Activated B cell treated with CpG ODN at 0.5 μM for 24 hours (primary cell): ENCODE measurements around the gene HSPA5. TPM values are rescaled to one million over a fixed set of nuclear protein-coding genes. Genes with fewer than 3 reads are reported as not detected.
"Not testable (repeated sequence)": the region's sequence is repeated elsewhere in the genome, so short reads cannot be mapped to it uniquely, and the experiment has no call there.

Experiments
- ATAC-seq: fragments of 200-7000 bp; cut with Tn5 transposase; one replicate; pipeline ENCODE4 v1.10.0; 2021; ENCODE audit warnings: low read depth, mild to moderate bottlenecking, moderate library complexity
- CTCF ChIA-PET: fragments of 350-600 bp; sonication (Branson Sonifier 250); formaldehyde crosslinking; loops from one replicate; lab custom pipeline; 2021; ENCODE audit warnings: antibody characterized with exemption; lab: Charles Lee
- POLR2A ChIA-PET: fragments of 350-600 bp; sonication (Branson Sonifier 250); formaldehyde crosslinking; loops from one replicate; lab custom pipeline; 2021; ENCODE audit warnings: antibody characterized with exemption; lab: Charles Lee
- DNase-seq: peaks from one replicate; pipeline ENCODE4 v3.0.0; 2022
- H3K27ac Mint-ChIP-seq: one replicate; pipeline ENCODE4 v1.8.0; 2020; ENCODE audit warnings: mixed read lengths
- H3K27me3 Mint-ChIP-seq: one replicate; pipeline ENCODE4 v1.8.0; 2021; ENCODE audit warnings: mixed read lengths
- H3K36me3 Mint-ChIP-seq: one replicate; pipeline ENCODE4 v1.8.0; 2021; ENCODE audit warnings: low read depth, mixed read lengths
- H3K4me1 Mint-ChIP-seq: one replicate; pipeline ENCODE4 v1.8.0; 2021; ENCODE audit warnings: mixed read lengths
- H3K4me3 Mint-ChIP-seq: one replicate; pipeline ENCODE4 v1.8.0; 2020; ENCODE audit warnings: mild to moderate bottlenecking, mixed read lengths
- H3K9me3 Mint-ChIP-seq: one replicate; pipeline ENCODE4 v1.8.0; 2020; ENCODE audit warnings: mixed read lengths
- CTCF ChIP-seq: fragments of 200-600 bp; IDR thresholded peaks from one replicate; pipeline ENCODE4 v1.8.0; 2022; ENCODE audit warnings: antibody characterized with exemption, mild to moderate bottlenecking
- intact Hi-C: fragments of 100-400 bp; cut with micrococcal nuclease; formaldehyde crosslinking; loops from one replicate; pipeline ENCODE4 v1.15.1; 2024
- total RNA-seq: library from RNA; stranded (reverse); gene quantifications from 2 replicates; pipeline ENCODE4 v1.2.3, GENCODE V29; 2022

The HSPA5 gene
- total RNA-seq = 118 and 119 TPM in 2 replicates

DNA sequence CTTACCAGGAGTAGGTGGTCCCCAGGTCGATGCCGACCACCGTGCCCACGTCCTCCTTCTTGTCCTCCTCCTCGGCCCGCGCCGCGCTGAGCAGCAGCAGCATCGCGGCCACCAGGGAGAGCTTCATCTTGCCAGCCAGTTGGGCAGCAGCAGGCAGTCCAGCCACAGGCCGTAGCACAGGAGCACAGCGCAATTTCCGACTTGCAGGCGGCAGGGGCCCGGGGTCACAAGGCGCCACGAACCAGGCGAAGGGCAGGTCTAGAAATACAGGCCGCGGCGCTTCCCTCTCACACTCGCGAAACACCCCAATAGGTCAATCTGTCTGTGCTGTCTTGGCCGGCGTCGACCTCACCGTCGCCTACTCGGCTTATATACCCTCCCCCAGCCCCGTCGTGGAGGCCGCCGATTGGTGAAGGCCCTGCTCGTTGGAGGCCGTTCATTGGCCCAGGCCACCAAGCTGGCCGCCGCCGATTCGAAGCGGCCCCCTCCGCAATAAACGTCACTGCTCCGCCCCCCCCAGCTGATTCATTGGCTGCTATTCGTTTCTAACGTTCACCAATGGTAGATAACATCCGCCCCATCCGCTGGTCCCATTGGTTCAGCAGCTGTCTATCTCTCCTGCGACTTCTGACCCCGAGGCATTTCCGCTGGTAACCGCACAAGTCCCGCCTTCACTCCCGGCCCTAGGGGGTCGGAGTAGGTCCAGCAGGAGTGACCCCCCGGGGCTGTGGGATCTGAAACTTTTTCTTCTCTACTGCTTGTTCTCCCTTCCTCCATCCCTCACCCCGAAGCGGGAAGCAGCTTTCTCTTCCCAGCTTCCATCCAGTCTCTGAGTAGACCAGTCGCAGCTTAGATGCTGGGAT lies at the start of gene HSPA5:
Gene HSPA5, minus strand, starts transcription at position 344 of the 863 bp plus-strand sequence. Its CDS starts 217 bp downstream, at position 127.
- Mint-ChIP-seq H3K4me3 (peak within 1 kb of the TSS; percentile 94), H3K9me3 (no peaks in the 10 kb centered on the region), H3K27ac (peak within 1 kb of the TSS; percentile 98), H3K27me3 (no peaks in the 10 kb centered on the region), H3K36me3 (peaks cover 54% of the 10 kb centered on the region), H3K4me1 (peaks cover 54% of the 10 kb centered on the region)
- ChIA-PET CTCF (interaction anchor here (2.2 kb wide), 1 partner anchor 20 kb away, joined by 9 read pairs; the partner anchor contains the start of gene GAPVD1), POLR2A (interaction anchor here (0.5 to 6.3 kb wide), 48 partner anchors 8 to 1674 kb away, joined by 3 to 201 read pairs (median 4); partner anchors contain the start of genes ARPC5L, GAPVD1, MAPKAP1 and NR6A1)
- peak; percentile 94 for DNase-seq
- intact Hi-C loops = loop anchor here (1.0 to 10.0 kb wide), 8 partner anchors 20 to 1564 kb away; partner anchors contain the start of genes ARPC5L, GAPVD1, NR6A1 and PPP6C
- ATAC-seq = peak; percentile 88
- TF ChIP-seq CTCF = no peak

- H3K27ac Mint-ChIP-seq, H3K4me1 Mint-ChIP-seq, ATAC-seq, DNase-seq, H3K27me3 Mint-ChIP-seq, H3K36me3 Mint-ChIP-seq, intact Hi-C loops, H3K4me3 Mint-ChIP-seq, H3K9me3 Mint-ChIP-seq, CTCF ChIA-PET: not testable (repeated sequence)
- POLR2A ChIA-PET = interaction anchor here (0.6 kb wide), 1 partner anchor 23 kb away, joined by 5 read pairs; no protein-coding TSS in a partner anchor
These were observed 45.8 kb upstream of the HSPA5 start for GRCh38 chr9:125286935-125287433.

- ATAC-seq (no peak), DNase-seq (no peak)
- ChIA-PET CTCF (no interaction called here), POLR2A (no interaction called here)
- TF ChIP-seq CTCF = no peak
- H3K4me3 Mint-ChIP-seq = no peak overlapping the region
- no peaks in the 10 kb centered on the region for H3K36me3 Mint-ChIP-seq
- intact Hi-C loops = no loop called here
- H3K9me3 Mint-ChIP-seq = no peaks in the 10 kb centered on the region
- H3K27me3 Mint-ChIP-seq = no peaks in the 10 kb centered on the region
- H3K27ac Mint-ChIP-seq = no peak overlapping the region
- no peaks in the 10 kb centered on the region for H3K4me1 Mint-ChIP-seq
These were observed 43.7 kb upstream of the HSPA5 start for GRCh38 chr9:125284855-125285254.

GRCh38 chr9:125280945-125281344 lies 39.8 kb upstream of the HSPA5 start:
- ChIA-PET CTCF (no interaction called here), POLR2A (interaction anchor here (0.6 to 1.0 kb wide), 2 partner anchors 12 to 20 kb away, joined by 4 to 5 read pairs; no protein-coding TSS in a partner anchor)
- H3K4me3 Mint-ChIP-seq = no peak overlapping the region
- ATAC-seq (no peak), DNase-seq (no peak)
- no peaks in the 10 kb centered on the region for H3K9me3 Mint-ChIP-seq
- intact Hi-C loops = no loop called here
- peaks cover 5% of the 10 kb centered on the region for H3K4me1 Mint-ChIP-seq
- no peaks in the 10 kb centered on the region for H3K27me3 Mint-ChIP-seq
- no peak overlapping the region for H3K27ac Mint-ChIP-seq
- no peak for TF ChIP-seq CTCF
- H3K36me3 Mint-ChIP-seq = peaks cover 14% of the 10 kb centered on the region

- ChIA-PET CTCF (no interaction called here), POLR2A (no interaction called here)
- Mint-ChIP-seq H3K27ac (no peak overlapping the region), H3K9me3 (no peaks in the 10 kb centered on the region), H3K4me1 (peaks cover 14% of the 10 kb centered on the region), H3K4me3 (no peak overlapping the region), H3K27me3 (no peaks in the 10 kb centered on the region), H3K36me3 (peaks cover 23% of the 10 kb centered on the region)
- ATAC-seq (no peak), DNase-seq (no peak)
- intact Hi-C loops = no loop called here
- TF ChIP-seq CTCF = no peak
These were observed 36.3 kb upstream of the HSPA5 start for GRCh38 chr9:125277411-125277810.
